ENCODE results near the gene IGFN1.
A peak's percentile ranks its signal among the peaks of the same experiment; 100 is the strongest.

Gene IGFN1

DNA sequence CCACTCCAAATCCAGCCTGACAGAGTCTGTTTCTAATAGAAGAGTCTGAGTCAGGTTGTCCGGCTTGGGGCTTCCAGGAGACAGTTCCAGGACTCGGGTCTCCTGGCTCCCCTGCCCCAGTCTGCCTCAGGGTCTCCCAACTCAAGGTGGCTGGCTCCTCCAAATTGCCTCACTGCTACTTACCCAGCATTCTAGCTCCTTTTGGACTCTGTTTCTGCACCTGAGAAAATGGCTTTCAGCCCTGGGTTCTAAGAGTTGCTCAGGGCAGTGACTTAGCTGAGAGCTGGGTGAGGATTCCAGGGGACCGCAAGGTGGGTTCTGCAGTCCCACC lies 5.5 kb upstream of the IGFN1 start:
- DNase-seq (ENCODE audit: low read depth, low spot score), result no peak

DNA sequence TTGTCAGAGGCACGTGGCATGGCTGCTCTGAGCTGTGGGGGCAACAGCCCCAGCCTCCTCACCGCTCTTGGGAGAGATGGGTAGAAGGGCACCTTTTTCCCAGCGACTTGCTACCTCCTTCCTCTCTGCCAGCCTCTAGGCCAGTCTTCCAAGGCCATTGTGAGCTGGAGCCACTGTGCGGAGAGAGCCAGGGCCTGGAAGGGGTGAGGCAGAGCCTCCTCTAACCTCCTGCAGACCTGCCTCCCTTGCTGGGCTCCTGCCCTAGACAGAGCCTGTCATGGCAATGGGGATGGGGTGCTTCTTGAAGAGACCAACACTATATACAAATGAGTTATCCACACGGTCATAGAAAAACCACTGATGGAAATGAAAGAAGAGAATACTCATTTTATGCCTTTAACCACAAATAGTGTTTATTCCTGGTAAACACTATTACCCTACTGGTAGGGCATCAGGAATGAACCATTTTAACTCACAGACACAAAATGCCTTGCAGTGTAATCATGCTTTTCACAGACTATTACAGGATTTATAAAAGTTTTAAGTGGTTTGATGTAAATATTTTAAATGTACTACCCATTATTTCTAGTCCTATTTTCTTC lies 5.0 kb upstream of the IGFN1 start:
- no peak for DNase-seq (ENCODE audit: low read depth, low spot score)

DNA sequence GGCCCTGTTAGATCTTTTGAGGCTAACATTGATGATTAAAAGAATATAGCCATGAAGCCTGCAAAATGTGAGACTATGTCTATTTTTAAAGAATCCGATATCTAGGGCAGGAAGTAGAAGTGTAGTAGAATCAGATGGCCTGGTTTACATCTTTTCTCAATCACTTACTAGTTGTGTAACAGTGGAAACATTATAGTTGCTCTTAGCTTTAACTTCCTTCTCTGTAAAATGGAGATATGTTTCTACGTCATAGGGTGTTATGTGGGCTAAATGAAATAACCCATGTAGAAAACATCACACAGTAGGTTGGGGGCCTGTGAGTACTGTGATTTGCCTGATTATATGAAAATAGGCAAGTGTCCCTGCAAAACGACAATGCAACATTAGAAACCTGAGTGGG lies 4.4 kb upstream of the IGFN1 start:
- DNase-seq (ENCODE audit: low read depth, low spot score), result no peak

DNA sequence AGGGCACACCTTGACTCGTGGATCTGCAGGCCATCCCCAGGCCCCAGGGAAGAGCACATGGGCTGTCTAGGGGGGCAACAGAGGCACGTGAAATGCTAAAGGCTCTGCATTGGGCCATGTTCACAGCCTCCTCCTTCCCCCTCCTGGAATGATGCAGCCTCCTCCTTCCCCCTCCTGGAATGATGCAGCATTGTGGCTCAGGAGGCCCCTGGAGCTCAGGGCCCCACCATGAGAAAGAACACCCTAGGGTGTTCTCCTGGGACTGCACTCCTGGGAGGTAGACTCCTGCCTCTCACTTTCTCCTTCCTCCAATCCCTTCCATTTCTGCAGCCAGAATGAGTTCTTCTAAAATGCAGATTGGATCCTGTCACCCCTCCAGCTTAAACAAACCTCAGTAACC lies 1.5 kb upstream of the IGFN1 start:
- no peak for DNase-seq (ENCODE audit: low read depth, low spot score)

DNA sequence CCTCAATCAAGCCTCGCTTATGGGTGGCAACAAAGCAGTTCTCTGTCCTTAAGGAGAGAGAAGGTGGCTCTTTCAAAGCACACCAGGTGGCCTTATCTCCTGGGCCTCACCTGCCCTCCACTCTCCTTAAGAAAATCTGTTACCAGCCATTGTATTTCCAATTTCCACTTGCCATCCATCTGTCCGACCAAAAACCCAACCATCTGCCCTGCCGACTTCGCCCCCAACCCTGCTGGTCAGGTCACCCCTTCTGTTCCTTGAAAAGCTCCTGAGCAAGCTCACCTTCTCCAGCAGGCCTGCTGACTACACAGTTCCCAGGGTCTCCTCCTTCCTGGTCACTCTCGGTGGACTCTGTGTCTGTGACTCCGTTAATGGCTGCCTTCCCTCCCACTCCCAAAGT lies 619 bp upstream of the IGFN1 start:
- DNase-seq (ENCODE audit: low read depth, low spot score), result no peak

DNA sequence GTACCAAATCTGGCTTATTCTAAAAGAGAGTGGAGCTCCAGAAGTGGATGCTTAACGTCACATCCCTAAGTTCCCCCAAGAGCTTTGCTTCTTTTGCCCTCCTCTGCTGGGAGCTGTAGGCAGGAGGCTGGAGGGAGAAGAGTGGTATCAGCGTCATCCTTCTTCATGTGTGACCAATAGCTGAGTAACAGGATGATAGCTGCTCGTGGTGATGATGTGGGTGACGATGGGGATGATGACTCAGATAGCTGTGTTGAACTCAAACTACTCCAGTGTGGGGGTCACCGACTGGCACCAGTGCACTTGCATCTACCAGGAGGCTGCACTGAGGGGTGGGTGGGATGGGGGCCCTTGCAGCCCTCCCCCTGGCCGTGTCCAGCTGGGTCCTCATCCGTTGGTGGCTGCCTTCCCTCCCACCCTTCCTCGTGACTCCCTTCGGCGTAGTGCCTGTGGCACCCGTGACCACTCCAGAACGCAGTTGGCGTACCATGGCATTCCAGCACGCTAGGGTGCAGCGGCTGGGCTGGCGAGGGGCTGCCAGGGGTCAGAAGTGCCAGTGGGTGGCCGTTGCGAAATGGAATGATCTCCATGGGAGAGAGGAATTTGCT lies 1.1 kb downstream of the IGFN1 start:
- peak; percentile 69 for DNase-seq (ENCODE audit: low read depth, low spot score)

DNA sequence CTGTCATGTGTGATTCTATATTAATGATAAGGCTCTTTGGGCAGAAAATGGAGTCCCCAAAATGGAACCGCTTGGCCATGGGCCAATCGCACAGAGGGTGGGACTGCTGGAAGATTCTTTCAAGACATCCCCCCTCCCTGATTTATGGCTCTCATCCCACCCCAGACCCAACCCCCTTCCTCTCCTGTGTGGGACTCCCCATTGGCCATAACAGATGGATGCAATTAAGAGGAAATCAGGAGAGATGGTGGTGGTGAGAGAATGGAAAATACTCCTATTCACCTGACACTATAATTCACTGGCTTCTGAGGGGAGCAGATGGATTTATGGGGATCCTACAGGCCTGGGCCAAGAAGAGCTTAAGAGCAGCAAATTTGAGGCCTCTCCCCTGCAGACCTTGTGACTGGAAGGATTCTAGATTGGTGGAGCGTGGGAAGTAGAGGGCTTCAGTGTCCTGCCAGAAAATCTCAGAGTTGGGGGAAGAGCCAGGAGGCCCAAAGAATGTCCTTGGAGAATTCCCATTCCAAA lies 1.7 kb downstream of the IGFN1 start:
- peak; percentile 45 for DNase-seq (ENCODE audit: low read depth, low spot score)

DNA sequence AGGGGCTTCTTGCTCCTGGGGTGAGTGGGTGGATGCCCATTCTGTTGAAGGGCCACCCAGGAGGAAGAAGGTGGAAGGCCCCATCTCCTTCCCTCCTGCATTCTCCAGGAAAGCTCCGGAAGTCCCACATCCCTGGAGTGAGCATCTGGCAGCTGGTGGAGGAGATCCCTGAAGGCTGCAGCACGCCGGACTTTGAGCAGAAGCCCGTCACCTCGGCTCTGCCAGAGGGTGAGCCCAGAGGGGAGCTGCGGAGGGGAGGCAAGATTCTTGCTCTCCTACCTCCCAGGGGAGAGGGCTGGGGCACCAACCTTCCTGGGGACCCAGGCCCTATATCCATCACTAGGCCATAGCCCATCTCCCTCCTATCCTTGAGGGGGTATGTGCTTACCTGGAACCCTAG lies 3.4 kb downstream of the IGFN1 start:
- no peak for DNase-seq (ENCODE audit: low read depth, low spot score)

DNA sequence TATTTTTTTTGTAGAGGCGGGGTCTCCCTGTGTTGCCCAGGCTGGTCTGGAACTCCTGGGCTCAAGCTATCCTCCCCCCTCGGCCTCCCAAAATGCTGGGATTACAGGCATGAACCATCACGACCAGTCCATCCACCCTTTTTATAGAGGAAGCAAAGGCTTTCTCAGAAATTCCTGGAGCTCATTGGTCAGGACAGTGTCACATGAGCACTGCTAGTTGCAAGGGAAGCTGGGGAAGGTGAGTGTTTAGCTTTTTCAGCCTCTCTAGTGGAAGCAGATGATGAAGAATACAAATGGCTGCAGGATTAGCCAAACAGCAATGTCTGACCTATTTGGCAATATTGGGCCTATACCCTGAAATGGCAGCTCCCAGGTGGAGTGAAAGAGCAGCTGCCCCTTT lies 8.0 kb downstream of the IGFN1 start:
- DNase-seq (ENCODE audit: low read depth, low spot score), result no peak

DNA sequence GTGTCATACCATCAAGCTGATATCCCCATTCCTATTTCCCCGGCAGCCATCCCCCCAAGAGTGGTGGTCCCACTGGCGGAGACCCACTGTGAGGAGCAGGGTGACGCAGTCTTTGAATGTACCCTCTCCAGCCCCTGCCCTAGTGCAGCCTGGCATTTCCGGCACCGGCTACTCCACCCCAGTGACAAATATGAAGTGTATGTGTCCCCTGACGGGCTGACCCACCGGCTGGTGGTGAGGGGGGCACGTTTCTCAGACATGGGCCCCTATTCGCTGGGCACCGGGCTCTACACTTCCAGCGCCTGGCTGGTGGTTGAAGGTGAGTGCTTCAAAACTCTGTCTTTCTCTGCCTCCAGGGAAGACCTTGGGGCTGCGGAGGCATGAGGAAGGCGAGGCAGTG lies 14.4 kb downstream of the IGFN1 start:
- DNase-seq (ENCODE audit: low read depth, low spot score), result no peak

DNA sequence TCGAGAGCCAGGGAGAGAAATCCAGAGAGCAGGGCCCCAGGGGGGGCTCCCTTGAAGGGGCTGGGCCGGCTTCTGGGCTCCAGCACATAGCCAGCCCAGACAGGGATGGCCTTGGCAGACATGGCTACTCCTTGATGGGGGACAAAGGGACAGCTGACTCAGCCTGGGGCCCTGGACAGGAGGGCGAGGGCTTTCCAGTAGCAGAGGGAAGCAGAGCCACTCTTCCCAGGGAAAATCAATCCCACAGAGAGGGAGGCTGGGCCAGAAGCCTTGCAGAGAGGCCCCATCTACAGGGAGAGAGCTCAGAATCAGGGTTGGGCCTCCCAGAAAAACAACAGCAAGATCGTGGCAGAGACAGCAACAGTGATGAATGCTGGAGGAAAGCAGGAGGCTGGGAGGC lies 15.6 kb downstream of the IGFN1 start:
- no peak for DNase-seq (ENCODE audit: low read depth, low spot score)

DNA sequence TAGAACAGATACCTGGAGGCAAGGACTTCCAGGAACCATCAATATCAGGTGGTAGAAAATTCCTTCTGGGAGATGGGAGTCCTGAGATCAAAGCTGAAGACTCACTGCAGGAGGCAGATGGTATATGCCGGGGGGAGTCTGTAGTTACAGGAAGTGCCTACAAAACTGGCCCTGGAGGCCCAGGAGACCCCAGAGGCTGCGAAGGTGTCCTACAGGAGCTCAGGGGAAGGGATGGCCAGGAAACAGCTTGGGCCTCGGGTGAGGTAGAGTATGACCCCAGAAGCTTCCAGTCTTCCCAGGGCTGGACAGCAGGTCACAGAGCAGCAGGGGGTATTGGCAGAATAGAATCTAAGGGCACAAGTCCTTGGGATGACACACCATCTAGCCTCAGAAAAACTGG lies 16.4 kb downstream of the IGFN1 start:
- no peak for DNase-seq (ENCODE audit: low read depth, low spot score)

DNA sequence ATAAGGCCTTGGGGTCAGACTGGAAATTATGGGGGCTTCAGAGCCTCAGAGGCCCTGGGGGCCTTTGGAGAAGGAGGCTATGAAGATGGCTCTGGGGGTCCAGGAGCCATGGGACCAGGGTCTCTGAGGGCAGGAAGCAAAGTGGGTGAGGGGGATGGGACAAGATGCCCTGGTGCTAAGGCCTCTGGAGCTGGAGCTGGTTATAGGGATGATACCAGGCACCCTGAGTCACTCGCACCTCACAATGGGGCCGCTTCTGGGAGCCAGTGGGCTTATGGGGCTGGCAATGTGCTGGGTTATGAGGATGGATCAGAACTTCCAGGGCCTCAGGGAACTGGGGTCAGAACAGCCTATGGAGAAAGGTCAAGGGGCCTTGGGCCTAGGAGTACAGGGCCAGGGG lies 17.6 kb downstream of the IGFN1 start:
- DNase-seq (ENCODE audit: low read depth, low spot score), result no peak

DNA sequence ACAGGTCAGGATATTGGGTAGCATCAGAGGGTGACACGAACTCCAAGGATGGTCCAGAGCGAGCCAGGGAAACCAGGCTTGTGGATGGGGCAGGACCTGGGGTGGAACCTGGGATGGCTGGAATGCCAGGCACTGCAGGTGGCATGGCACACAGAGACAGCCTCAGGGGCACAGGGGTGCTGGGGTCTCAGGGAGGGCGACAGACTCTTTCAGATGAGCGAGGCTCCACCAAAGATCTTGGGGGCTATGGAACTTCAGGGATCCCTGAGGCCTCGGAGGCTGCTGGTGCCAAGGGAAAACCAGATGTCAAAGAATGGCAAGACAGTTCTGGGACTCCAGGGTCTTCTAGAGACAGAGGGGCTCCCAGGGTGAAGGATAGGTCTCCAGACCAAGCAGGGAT lies 21.4 kb downstream of the IGFN1 start:
- no peak for DNase-seq (ENCODE audit: low read depth, low spot score)

DNA sequence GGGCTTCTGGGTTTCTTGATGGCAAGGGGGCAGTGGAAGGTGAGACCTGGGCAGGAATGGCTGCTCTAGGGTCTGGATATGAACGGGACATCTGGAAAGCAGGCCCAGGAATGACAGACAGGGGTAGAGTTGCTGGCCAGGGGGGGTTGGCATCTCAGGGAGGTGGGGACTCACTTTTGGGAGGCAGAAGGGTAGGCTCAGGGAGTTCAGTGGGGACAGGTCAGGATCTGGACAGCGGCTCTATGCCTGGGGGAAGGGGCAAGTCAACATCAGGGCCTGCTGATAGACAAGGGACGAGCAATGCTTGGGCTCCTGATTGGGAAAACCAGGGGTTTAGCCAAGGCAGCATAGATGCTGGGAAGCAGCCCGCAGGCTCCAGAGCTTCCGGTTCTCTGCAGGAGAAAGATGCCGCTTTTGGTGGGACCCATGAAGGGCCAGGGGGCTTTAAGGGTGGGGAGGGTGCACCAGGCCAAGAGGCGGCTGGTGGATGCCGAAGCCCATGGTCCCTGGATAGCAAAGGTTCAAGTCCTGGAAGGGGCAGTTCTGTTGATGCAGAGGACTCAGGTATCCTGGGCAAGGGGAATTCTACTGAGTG lies 21.9 kb downstream of the IGFN1 start:
- DNase-seq (ENCODE audit: low read depth, low spot score), result no peak

DNA sequence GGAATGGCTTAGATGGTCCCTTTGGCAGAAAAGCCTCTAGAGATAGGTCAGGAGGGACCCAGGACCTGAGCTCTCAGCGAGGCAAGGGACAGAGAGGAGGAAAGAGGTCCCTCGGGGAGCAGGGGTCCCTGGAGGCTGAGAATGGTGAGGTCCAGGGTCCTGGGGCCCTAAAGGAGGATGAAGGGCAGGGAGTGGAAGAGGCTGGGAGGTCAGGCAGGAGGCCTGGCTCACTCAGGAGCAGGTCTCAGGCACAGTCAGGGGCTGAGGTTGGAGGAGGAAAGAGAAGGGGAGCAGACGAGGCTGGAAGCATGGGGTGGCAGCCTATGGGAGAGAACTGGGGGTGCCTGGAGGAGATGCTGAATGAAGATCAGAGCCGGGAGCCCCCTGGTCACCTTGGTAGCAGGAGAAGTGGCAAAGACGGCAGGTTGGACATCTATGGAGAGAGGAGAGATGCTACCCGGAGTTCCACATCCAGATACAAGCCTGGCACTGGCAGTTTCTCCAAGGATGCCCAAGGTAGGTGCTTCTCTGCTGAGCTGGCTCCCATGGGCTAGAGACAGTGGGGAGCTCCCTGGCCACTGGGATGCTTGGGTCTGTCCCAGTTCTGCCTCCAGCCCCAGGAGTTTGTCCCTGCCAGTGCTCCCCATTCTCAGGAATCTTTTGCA lies 22.6 kb downstream of the IGFN1 start:
- DNase-seq (ENCODE audit: low read depth, low spot score), result no peak

DNA sequence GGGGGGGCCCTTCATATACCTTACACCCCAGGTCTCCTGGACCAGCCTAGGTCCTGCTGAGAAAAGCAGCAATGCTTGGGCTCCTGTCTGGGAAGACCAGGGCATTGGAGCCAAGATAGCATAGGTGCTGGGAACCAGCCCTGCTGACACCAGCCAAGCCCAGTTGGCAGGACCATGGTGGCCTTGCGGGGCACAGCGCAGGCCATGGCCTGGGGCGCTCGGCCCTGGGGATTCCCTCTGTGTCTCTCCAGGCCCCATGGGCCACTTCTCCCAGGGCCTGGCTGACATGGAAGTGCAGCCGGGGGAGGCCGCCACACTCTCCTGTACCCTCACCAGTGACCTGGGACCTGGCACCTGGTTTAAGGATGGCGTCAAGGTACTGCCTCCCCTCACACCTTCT lies 23.3 kb downstream of the IGFN1 start:
- no peak for DNase-seq (ENCODE audit: low read depth, low spot score)

DNA sequence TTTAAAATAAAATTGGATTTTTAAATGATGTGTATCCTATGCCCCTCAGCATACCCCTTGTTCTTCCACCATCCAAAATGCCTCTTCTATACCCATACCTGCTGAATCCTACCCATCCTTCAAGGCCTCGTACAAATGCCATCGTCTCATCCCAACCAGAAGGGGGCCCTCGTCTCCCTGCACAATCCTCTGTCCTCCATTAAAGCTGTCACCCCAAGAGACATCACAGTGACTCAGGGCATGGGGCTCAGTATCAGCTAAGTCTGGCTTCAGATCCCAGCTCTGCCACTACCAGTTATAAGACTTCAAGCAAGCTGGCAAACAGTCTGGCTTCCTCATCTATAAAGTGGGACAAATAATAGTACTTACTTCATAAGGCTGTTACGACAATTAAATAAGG lies 23.8 kb downstream of the IGFN1 start:
- DNase-seq (ENCODE audit: low read depth, low spot score), result no peak

DNA sequence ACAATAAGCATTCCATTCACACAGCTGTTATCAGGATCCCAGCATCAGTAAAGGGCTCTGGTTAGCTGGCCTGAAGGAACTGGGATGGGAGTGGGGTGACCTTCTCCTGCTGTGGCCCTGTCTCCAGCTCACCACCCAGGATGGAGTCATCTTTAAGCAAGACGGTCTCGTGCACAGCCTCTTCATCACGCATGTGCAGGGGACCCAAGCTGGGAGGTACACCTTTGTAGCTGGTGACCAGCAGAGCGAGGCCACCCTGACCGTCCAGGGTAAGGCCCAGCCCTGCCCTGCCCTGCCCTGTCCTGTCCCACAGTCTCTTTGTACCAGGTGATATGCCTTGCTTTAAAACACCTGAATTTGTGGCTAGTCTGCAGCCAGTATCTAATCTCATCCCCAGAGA lies 24.3 kb downstream of the IGFN1 start:
- no peak for DNase-seq (ENCODE audit: low read depth, low spot score)

DNA sequence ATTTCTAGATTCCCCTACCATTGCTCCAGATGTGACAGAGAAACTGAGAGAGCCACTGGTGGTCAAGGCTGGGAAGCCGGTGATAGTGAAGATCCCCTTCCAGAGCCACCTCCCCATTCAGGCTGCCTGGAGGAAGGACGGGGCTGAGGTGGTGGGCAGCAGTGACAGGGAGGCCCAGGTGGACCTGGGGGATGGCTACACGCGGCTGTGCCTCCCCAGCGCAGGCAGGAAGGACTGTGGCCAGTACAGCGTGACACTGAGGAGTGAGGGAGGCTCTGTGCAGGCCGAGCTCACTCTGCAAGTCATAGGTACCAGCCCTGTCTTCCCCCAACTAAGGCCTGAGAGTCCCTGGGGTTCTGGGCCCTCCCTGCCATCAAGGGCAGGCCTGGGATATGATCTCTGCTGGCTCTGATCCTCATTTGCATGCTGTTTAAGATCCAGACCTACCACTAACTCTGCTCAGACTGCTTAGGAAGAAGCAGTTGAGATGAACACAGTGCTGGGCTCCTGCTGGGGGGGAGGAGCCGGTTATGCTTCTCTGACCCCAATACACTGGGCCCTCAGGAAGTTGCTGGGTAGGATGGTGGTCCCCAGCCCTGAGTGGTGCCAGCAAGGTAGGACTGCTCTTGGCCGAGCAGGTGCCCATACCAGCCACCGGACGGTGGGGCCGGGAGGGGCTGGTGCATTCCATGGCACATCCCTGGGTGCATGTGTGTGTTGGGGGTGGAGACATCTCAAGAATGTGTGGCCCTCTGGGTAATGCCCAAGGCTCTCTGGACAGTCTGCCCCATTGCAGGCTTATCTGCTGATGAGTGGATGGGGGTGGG lies 25.1 kb downstream of the IGFN1 start:
- no peak for DNase-seq (ENCODE audit: low read depth, low spot score)

DNA sequence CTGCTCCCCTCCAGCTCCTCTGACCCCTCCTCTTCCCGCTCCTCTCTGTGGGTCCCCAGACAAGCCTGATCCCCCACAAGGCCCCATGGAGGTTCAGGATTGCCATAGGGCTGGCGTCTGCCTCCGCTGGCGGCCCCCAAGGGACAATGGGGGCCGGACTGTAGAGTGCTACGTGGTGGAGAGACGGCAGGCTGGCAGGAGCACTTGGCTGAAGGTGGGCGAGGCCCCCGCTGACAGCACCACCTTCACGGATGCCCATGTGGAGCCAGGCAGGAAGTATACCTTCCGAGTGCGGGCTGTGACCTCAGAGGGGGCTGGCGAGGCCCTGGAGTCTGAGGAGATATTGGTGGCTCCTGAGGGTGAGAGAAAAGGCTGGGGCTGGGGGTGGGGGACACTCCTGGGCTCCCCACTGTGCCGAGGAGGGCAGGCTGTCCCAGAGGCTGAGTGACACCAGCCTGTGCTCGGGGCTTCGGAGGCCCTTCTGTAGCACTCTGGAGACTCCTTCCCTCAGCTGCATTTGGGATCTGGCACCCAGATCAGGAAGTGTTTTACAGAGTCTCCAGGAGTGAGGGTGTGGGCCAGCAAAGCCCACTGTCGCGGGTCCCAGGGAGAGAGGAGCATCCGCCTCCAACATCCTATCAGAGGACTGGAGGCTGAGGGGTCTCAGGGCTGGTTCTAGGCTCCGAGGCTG lies 25.9 kb downstream of the IGFN1 start:
- DNase-seq (ENCODE audit: low read depth, low spot score), result no peak

DNA sequence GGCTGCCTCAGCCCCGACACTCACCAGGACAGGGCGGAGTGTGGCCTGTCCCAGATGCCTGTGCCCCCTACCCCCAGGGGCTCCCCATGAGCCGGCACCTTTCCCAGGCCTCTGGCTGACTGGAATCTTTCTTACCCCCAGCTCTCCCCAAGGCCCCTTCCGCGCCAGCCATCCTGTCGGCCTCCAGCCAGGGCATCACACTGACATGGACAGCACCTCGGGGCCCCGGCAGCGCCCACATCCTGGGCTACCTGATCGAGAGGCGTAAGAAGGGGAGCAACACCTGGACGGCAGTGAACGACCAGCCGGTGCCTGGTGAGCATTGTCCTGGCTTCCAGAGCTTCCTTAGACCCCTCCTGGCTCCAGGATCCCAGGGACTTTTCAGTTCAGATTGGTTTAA lies 26.5 kb downstream of the IGFN1 start:
- no peak for DNase-seq (ENCODE audit: low read depth, low spot score)

All from smooth muscle cell of the brain vasculature (primary cell).